Retinal pigment epithelial cell (primary cell): ENCODE data around the gene OTUD1.

Experiments used
- DNase-seq: peaks from one replicate; pipeline ENCODE4 v3.0.0-alpha.2; 2010; ENCODE audit warnings: low read depth
- H3K4me3 ChIP-seq: 2 replicates; pipeline ENCODE4 v1.5.1; 2011; ENCODE audit warnings: mild to moderate bottlenecking, low read length, control low read depth, moderate library complexity
- TF ChIP-seq, protein P1 (sequence below): conservative IDR thresholded peaks from 2 replicates; pipeline ENCODE4 v1.5.1; 2011; ENCODE audit warnings: low read depth, low read length, control low read depth, inconsistent platforms

Gene OTUD1

GRCh38 chr10:23402856-23403255, 36.0 kb upstream of the OTUD1 start:
- no peak overlapping the region for H3K4me3 ChIP-seq
- no peak for DNase-seq
- TF ChIP-seq, protein P1, sequence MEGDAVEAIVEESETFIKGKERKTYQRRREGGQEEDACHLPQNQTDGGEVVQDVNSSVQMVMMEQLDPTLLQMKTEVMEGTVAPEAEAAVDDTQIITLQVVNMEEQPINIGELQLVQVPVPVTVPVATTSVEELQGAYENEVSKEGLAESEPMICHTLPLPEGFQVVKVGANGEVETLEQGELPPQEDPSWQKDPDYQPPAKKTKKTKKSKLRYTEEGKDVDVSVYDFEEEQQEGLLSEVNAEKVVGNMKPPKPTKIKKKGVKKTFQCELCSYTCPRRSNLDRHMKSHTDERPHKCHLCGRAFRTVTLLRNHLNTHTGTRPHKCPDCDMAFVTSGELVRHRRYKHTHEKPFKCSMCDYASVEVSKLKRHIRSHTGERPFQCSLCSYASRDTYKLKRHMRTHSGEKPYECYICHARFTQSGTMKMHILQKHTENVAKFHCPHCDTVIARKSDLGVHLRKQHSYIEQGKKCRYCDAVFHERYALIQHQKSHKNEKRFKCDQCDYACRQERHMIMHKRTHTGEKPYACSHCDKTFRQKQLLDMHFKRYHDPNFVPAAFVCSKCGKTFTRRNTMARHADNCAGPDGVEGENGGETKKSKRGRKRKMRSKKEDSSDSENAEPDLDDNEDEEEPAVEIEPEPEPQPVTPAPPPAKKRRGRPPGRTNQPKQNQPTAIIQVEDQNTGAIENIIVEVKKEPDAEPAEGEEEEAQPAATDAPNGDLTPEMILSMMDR = no peak

DNA sequence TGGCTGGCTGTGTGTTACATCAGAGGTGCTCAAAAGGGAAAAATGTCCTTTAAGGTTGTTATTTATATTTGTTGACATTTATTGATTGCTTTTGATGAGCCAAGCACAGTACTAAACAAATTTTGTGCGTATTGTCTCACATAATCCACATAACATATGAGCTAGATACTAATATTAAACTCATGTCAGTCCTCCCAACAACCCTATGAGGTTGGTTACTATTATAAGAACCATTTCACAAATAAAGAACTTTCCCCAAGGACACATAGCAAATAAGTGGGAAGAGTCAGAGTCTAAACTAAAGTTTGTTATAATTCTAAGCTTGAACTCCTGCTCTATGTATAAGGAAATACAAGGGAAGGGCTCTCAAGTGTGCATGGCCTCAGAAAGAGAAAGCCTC, 35.6 kb upstream of the OTUD1 start:
- DNase-seq = no peak
- TF ChIP-seq, protein P1 = no peak
- H3K4me3 ChIP-seq = no peak overlapping the region

DNA sequence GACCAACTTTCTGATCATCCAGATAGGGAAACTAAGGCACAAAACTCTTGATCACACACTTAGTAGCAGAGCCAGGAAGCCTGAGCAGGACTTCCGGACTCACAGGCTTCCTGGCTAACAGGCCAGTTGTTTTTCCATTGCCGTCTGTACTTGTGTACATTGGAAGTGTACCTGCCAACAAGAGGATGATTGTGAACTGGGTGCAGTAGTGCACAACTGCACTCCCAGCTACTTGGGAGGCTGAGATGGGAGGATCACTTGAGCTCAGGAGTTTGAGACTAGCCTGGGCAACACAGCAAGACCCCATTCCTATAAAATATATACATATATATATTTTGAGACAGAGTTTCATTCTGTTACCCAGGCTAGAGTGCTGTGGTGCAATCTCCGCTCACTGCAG, 35.2 kb upstream of the OTUD1 start:
- TF ChIP-seq, protein P1 = no peak
- H3K4me3 ChIP-seq = no peak overlapping the region
- DNase-seq = no peak

- TF ChIP-seq, protein P1 = no peak
- DNase-seq = no peak
- H3K4me3 ChIP-seq = no peak overlapping the region
Observed at GRCh38 chr10:23404461-23404980, 34.4 kb upstream of the OTUD1 start.

- DNase-seq = no peak
- no peak overlapping the region for H3K4me3 ChIP-seq
- TF ChIP-seq, protein P1 = no peak
Observed at GRCh38 chr10:23405540-23405939, 33.3 kb upstream of the OTUD1 start.

- H3K4me3 ChIP-seq = no peak overlapping the region
- TF ChIP-seq, protein P1 = no peak
- no peak for DNase-seq
Observed at GRCh38 chr10:23406409-23406808, 32.5 kb upstream of the OTUD1 start.

DNA sequence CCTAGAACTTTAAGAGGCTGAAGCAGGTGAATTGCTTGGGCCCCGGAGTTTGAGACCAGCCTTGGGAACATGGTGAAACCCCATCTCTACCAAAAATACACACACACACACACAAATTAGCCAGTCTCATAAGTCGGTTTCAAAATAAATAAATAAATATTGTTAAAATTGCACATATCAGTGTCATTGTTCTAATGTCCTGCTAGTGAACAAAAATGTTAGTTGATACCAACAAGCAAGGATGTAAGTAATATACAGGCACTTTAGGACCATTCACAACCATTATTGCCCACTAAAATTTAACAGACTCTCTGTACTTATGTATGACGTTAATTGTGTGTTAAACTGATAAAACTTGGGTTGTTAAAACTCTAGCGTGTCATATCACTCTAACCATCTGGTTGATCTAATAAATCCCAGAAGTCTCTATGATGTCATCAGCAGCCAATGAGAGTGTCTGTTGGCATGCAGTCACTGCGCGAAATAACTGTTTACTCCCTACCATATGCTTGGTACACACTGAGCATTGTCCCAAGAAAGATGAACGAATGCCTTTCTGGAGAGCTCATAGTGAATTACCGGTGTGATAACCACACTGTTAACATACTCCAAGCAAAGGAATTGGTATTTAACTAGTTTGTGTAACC, 30.4 kb upstream of the OTUD1 start:
- no peak for DNase-seq
- H3K4me3 ChIP-seq = no peak overlapping the region
- TF ChIP-seq, protein P1 = no peak
